HepG2 (cell line): ENCODE results near the gene PARVA. TPM values are rescaled to one million over a fixed set of nuclear protein-coding genes. Genes with fewer than 3 reads are reported as not detected.

Experiments used
- ATAC-seq: fragments of 200-7000 bp; cut with Tn5 transposase; 3 replicates; pipeline ENCODE4 v1.9.1; 2020; ENCODE audit warnings: mild to moderate bottlenecking, moderate library complexity
- BruUV-seq: library from RNA; stranded (reverse); fragments of 400-500 nt; replicated peaks from 2 replicates; lab custom pipeline; 2021; lab: Mats Ljungman, UMichigan
- CTCF ChIA-PET: fragments of 300-600 bp; formaldehyde crosslinking; extraction: SDS; loops from one replicate; lab custom pipeline; 2021; ENCODE audit warnings: low total read pairs, inconsistent platforms, low intra/inter-chr PET ratio; lab: Yijun Ruan, JAX
- POLR2A ChIA-PET: fragments of 350-600 bp; sonication (Branson Sonifier 250); formaldehyde crosslinking; loops from one replicate; lab custom pipeline; 2020; ENCODE audit warnings: antibody characterized with exemption, inconsistent platforms; lab: Yijun Ruan, JAX
- DNase-seq: peaks from one replicate; pipeline ENCODE4 v3.0.0-alpha.2; 2015; ENCODE audit warnings: low spot score
- FAIRE-seq: peaks from 3 replicates; lab custom pipeline; 2011; peaks lifted over from hg19 to GRCh38; lab: Jason Lieb, UNC
- H2AFZ ChIP-seq: one replicate; pipeline ENCODE4 v1.6.1; 2011; ENCODE audit warnings: low read length, inconsistent platforms
- H3K27ac ChIP-seq: fragments of 300-600 bp; 3 replicates; pipeline ENCODE4 v1.8.0; 2011; ENCODE audit warnings: mixed run types, mild to moderate bottlenecking, mixed read lengths, low read length, inconsistent platforms; ENCODE audit not compliant: insufficient read depth; ENCODE audit errors: extremely low read length
- H3K27me3 ChIP-seq, 2 experiments: fragments of 200-600 bp in 1 of 2; 2 replicates in 1 of 2; 3 replicates in 1 of 2; pipeline versions ENCODE4 v1.6.0 to v1.8.0; 2011; ENCODE audit warnings: low read length in 2 of 2, mild to moderate bottlenecking in 2 of 2, moderate library complexity in 2 of 2, inconsistent platforms in 1 of 2; ENCODE audit not compliant: insufficient read depth in 2 of 2, control insufficient read depth in 1 of 2
- H3K36me3 ChIP-seq, 2 experiments: fragments of 200-600 bp in 1 of 2; replicated peaks in 1 of 2; 2 replicates in 1 of 2; 3 replicates in 1 of 2; pipeline versions ENCODE4 v1.5.1 to v1.8.0; 2011; ENCODE audit warnings: low read length in 2 of 2, inconsistent platforms in 1 of 2; ENCODE audit not compliant: insufficient read depth in 2 of 2, control insufficient read depth in 1 of 2
- H3K4me1 ChIP-seq: 2 replicates; pipeline ENCODE4 v1.5.1; 2012; ENCODE audit warnings: low read length, inconsistent platforms; ENCODE audit not compliant: insufficient read depth
- H3K4me2 ChIP-seq: 2 replicates; pipeline ENCODE4 v1.6.0; 2011; ENCODE audit warnings: low read depth, low read length, inconsistent platforms
- H3K4me3 ChIP-seq, 3 experiments: fragments of 200-600 bp in 1 of 3; sonication (generic), shearing (Covaris generic) in 1 of 3; replicated peaks in 1 of 3; 2 replicates each; pipeline ENCODE4 v1.5.1; 2011 to 2016; ENCODE audit warnings: low read length in 3 of 3, inconsistent platforms in 2 of 3, low read depth in 2 of 3, mild to moderate bottlenecking in 2 of 3, control low read depth in 1 of 3, mixed read lengths in 1 of 3; ENCODE audit not compliant: insufficient read depth in 1 of 3
- H3K79me2 ChIP-seq: one replicate; pipeline ENCODE4 v1.6.1; 2011; ENCODE audit warnings: low read length, inconsistent platforms; ENCODE audit not compliant: insufficient read depth
- H3K9ac ChIP-seq: 2 replicates; pipeline ENCODE4 v1.6.0; 2011; ENCODE audit warnings: mild to moderate bottlenecking, low read depth, low read length, inconsistent platforms; ENCODE audit not compliant: insufficient read depth
- H3K9me3 ChIP-seq: 2 replicates; pipeline ENCODE4 v1.5.1; 2012; ENCODE audit warnings: mild to moderate bottlenecking, low read length
- H4K20me1 ChIP-seq: 2 replicates; pipeline ENCODE4 v1.6.0; 2011; ENCODE audit warnings: inconsistent platforms, mild to moderate bottlenecking, low read length, moderate library complexity; ENCODE audit not compliant: insufficient read depth
- CBFB ChIP-seq: sonication (generic); formaldehyde crosslinking; IDR thresholded peaks from 2 replicates; pipeline ENCODE4 v1.4.0; 2020; ENCODE audit warnings: missing genetic modification reagents
- GFI1 ChIP-seq: sonication (generic); formaldehyde crosslinking; IDR thresholded peaks from 2 replicates; pipeline ENCODE4 v1.5.0; 2020; ENCODE audit warnings: missing genetic modification reagents, mild to moderate bottlenecking, borderline replicate concordance
- HOXA3 ChIP-seq: sonication (generic); formaldehyde crosslinking; IDR thresholded peaks from 2 replicates; pipeline ENCODE4 v1.5.0; 2020; ENCODE audit warnings: missing genetic modification reagents
- LBX2 ChIP-seq: sonication (generic); formaldehyde crosslinking; IDR thresholded peaks from 2 replicates; pipeline ENCODE4 v1.5.0; 2020; ENCODE audit warnings: missing genetic modification reagents, mild to moderate bottlenecking, borderline replicate concordance
- PAF1 ChIP-seq: IDR thresholded peaks from 2 replicates; pipeline ENCODE4 v1.6.1; 2016; ENCODE audit warnings: missing genetic modification reagents, missing compliant biosample characterization
- RELA ChIP-seq: sonication (generic); formaldehyde crosslinking; IDR thresholded peaks from 2 replicates; pipeline ENCODE4 v1.4.0; 2020; ENCODE audit warnings: missing genetic modification reagents
- RNF219 ChIP-seq: sonication (generic); formaldehyde crosslinking; IDR thresholded peaks from 2 replicates; pipeline ENCODE4 v1.5.0; 2020; ENCODE audit warnings: mild to moderate bottlenecking, missing genetic modification reagents
- SRY ChIP-seq: sonication (generic); formaldehyde crosslinking; IDR thresholded peaks from 2 replicates; pipeline ENCODE4 v1.8.0; 2022; ENCODE audit warnings: mild to moderate bottlenecking, missing genetic modification reagents
- TBP ChIP-seq: sonication (generic); formaldehyde crosslinking; IDR thresholded peaks from 2 replicates; pipeline ENCODE4 v1.5.0; 2020; ENCODE audit warnings: missing genetic modification reagents
- ZMYM4 ChIP-seq: sonication (generic); formaldehyde crosslinking; IDR thresholded peaks from 2 replicates; pipeline ENCODE4 v1.8.1; 2023; ENCODE audit warnings: mild to moderate bottlenecking, missing genetic modification reagents
- ZNF768 ChIP-seq: sonication (generic); formaldehyde crosslinking; IDR thresholded peaks from 2 replicates; pipeline ENCODE4 v1.4.0; 2020; ENCODE audit warnings: missing genetic modification reagents
- ZSCAN29 ChIP-seq: sonication (generic); formaldehyde crosslinking; conservative IDR thresholded peaks from 2 replicates; pipeline ENCODE4 v1.4.0; 2020; ENCODE audit warnings: mild to moderate bottlenecking, missing genetic modification reagents
- WGBS: methylation state at CpG from one replicate; pipeline ENCODE4 v1.1.6; 2017; ENCODE audit warnings: low lambda C conversion rate; 5-methylcytosine and 5-hydroxymethylcytosine counted together
- in situ Hi-C: cut with HindIII; loops from 2 replicates; pipeline ENCODE4 v1.10.0; 2017; ENCODE audit warnings: low pct_unique_long_range_greater_than_20kb; ENCODE audit not compliant: extremely low pct_ligation_motif_present
- intact Hi-C: fragments of 100-400 bp; cut with micrococcal nuclease; formaldehyde crosslinking; loops from one replicate; pipeline ENCODE4 v1.10.0; 2022; ENCODE audit not compliant: unreplicated experiment
- polyA plus RNA-seq, 8 experiments: library from polyadenylated mRNA; depleted of rRNA in 3 of 8; stranded (reverse) in 7 of 8; unstranded in 1 of 8; fragments of >200 nt; fragmentation: Illumina TruSeq in 4 of 8; extraction: Trizol in 4 of 8; gene quantifications; 2 replicates each; pipeline versions ENCODE4 v1.2.1 to v1.2.3, GENCODE V29; 2011 to 2016; ENCODE audit warnings: low read depth in 4 of 8, missing spikeins in 1 of 8, mixed read lengths in 1 of 8; ENCODE audit not compliant: insufficient read depth in 1 of 8
- total RNA-seq, 5 experiments: library from RNA; depleted of rRNA; stranded (reverse); fragments of >200 nt; fragmentation: Illumina TruSeq; extraction: Trizol; gene quantifications; 2 replicates each; pipeline ENCODE4 v1.2.3, GENCODE V29; 2016; ENCODE audit warnings: low read depth in 1 of 5
- TF ChIP-seq, protein P1 (sequence below): sonication (generic); formaldehyde crosslinking; IDR thresholded peaks from 2 replicates; pipeline ENCODE4 v1.4.0; 2020; ENCODE audit warnings: missing genetic modification reagents, borderline replicate concordance

The PARVA gene
- total and polyA plus RNA-seq, 2 of the 13 experiments (the other 11 are each of a cell fraction or from before 2014, with no cell fraction given), result 5.9 to 9.1 TPM

DNA sequence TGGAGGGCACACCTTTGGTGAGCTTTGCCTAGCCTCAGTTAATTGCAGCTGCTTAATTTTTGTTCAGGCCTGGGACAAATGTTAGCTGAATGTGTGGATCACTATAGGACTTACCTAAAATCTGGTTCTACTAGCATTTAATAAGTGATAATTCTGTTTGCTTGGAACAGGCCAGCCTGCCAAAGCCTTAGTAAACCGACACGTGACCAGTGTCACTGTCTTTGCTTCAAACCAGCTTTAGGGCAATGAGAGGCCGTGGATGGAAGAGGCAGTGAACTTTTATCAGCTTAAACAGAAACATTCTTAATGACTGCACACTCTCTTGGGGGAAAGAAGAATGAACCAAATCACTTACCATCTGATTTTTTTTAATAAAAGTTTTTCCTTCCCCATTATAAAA lies 10.8 kb downstream of the PARVA start:
- H4K20me1 ChIP-seq, result no peaks in the 10 kb centered on the region
- in situ Hi-C loops, result no loop called here
- H3K4me3 ChIP-seq, result no peak overlapping the region
- H3K4me2 ChIP-seq, result no peak overlapping the region
- no peaks in the 10 kb centered on the region for H3K27me3 ChIP-seq
- peaks cover 47% of the 10 kb centered on the region for H3K4me1 ChIP-seq
- no peak for ATAC-seq
- DNase-seq, result no peak
- intact Hi-C loops, result no loop called here
- no peaks in the 10 kb centered on the region for H3K9me3 ChIP-seq
- no peaks in the 10 kb centered on the region for H3K79me2 ChIP-seq
- CTCF ChIA-PET, result no interaction called here
- no peak overlapping the region for H2AFZ ChIP-seq
- no peak for TF ChIP-seq RELA (CRISPR knock-in tag)
- no peak overlapping the region for H3K9ac ChIP-seq
- H3K36me3 ChIP-seq, result no peaks in the 10 kb centered on the region
- POLR2A ChIA-PET, result interaction anchor here (3.9 kb wide), 1 partner anchor 11 kb away, joined by 20 read pairs; the partner anchor contains the start of gene PARVA
- no TSS peak for BruUV-seq
- 98% methylated on average over 3 of the region's 3 CpGs for WGBS
- no peak for FAIRE-seq
- H3K27ac ChIP-seq, result no peak overlapping the region

- H3K4me1 ChIP-seq, result peaks cover 47% of the 10 kb centered on the region
- ChIA-PET CTCF (no interaction called here), POLR2A (interaction anchor here (3.9 kb wide), 1 partner anchor 12 kb away, joined by 20 read pairs; the partner anchor contains the start of gene PARVA)
- BruUV-seq, result no TSS peak
- no peak overlapping the region for H3K4me2 ChIP-seq
- WGBS, result 100% methylated on average over 2 of the region's 2 CpGs
- no peaks in the 10 kb centered on the region for H3K79me2 ChIP-seq
- no peak overlapping the region for H2AFZ ChIP-seq
- no peaks in the 10 kb centered on the region for H3K9me3 ChIP-seq
- in situ Hi-C loops (no loop called here), intact Hi-C loops (no loop called here)
- ATAC-seq (no peak; the same call in 2 of the 3 replicates), DNase-seq (no peak), FAIRE-seq (no peak)
- no peaks in the 10 kb centered on the region for H4K20me1 ChIP-seq
- H3K4me3 ChIP-seq, result no peak overlapping the region
- H3K27me3 ChIP-seq, result no peaks in the 10 kb centered on the region
- H3K27ac ChIP-seq, result no peak overlapping the region
- H3K9ac ChIP-seq, result no peak overlapping the region
- H3K36me3 ChIP-seq, result no peaks in the 10 kb centered on the region
- TF ChIP-seq GFI1 (CRISPR knock-in tag) (no peak), TBP (CRISPR knock-in tag) (no peak), ZSCAN29 (CRISPR knock-in tag) (no peak), ZMYM4 (CRISPR knock-in tag) (no peak), CBFB (CRISPR knock-in tag) (no peak), HOXA3 (CRISPR knock-in tag) (no peak), PAF1 (CRISPR knock-in tag) (no peak), SRY (CRISPR knock-in tag) (no peak), LBX2 (CRISPR knock-in tag) (no peak), ZNF768 (CRISPR knock-in tag) (no peak), RNF219 (no peak)
- TF ChIP-seq, protein P1, sequence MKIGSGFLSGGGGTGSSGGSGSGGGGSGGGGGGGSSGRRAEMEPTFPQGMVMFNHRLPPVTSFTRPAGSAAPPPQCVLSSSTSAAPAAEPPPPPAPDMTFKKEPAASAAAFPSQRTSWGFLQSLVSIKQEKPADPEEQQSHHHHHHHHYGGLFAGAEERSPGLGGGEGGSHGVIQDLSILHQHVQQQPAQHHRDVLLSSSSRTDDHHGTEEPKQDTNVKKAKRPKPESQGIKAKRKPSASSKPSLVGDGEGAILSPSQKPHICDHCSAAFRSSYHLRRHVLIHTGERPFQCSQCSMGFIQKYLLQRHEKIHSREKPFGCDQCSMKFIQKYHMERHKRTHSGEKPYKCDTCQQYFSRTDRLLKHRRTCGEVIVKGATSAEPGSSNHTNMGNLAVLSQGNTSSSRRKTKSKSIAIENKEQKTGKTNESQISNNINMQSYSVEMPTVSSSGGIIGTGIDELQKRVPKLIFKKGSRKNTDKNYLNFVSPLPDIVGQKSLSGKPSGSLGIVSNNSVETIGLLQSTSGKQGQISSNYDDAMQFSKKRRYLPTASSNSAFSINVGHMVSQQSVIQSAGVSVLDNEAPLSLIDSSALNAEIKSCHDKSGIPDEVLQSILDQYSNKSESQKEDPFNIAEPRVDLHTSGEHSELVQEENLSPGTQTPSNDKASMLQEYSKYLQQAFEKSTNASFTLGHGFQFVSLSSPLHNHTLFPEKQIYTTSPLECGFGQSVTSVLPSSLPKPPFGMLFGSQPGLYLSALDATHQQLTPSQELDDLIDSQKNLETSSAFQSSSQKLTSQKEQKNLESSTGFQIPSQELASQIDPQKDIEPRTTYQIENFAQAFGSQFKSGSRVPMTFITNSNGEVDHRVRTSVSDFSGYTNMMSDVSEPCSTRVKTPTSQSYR, result no peak
These were observed 11.7 kb downstream of the PARVA start for GRCh38 chr11:12388939-12389670.
